NOMO-1 treated with dmso at 0.1 percent for 144 hours (cell line): ENCODE data around the gene ZNF777.
"Not testable (repeated sequence)": the region's sequence is repeated elsewhere in the genome, so short reads cannot be mapped to it uniquely, and the experiment has no call there.

Experiments
- DNase-seq: peaks from one replicate; lab custom pipeline; 2025; ENCODE audit not compliant: unreplicated experiment; lab: John Stamatoyannopoulos, UW

Gene ZNF777

GRCh38 chr7:149455175-149455950 lies 5.5 kb downstream of the ZNF777 start:
- no peak for DNase-seq

GRCh38 chr7:149454750-149455149 lies 6.1 kb downstream of the ZNF777 start:
- DNase-seq, result no peak

GRCh38 chr7:149454006-149454405 lies 6.9 kb downstream of the ZNF777 start:
- no peak for DNase-seq

GRCh38 chr7:149450821-149451220 lies 10.0 kb downstream of the ZNF777 start:
- no peak for DNase-seq

GRCh38 chr7:149449897-149450296 lies 11.0 kb downstream of the ZNF777 start:
- DNase-seq, result no peak

GRCh38 chr7:149448961-149449360 lies 11.9 kb downstream of the ZNF777 start:
- no peak for DNase-seq

- not testable (repeated sequence) for DNase-seq
Measured at GRCh38 chr7:149446026-149446425, 14.8 kb downstream of the ZNF777 start.

- DNase-seq, result no peak
Measured at GRCh38 chr7:149444287-149444686, 16.6 kb downstream of the ZNF777 start.

- DNase-seq, result no peak
Measured at GRCh38 chr7:149443523-149443922, 17.3 kb downstream of the ZNF777 start.

GRCh38 chr7:149442924-149443323 lies 17.9 kb downstream of the ZNF777 start:
- no peak for DNase-seq

GRCh38 chr7:149440222-149440621 lies 20.6 kb downstream of the ZNF777 start:
- no peak for DNase-seq

GRCh38 chr7:149436358-149436757 lies 24.5 kb downstream of the ZNF777 start:
- DNase-seq, result no peak

GRCh38 chr7:149433124-149433523 lies 27.7 kb downstream of the ZNF777 start:
- DNase-seq, result no peak

GRCh38 chr7:149432121-149432691 lies 28.7 kb downstream of the ZNF777 start:
- no peak for DNase-seq

- DNase-seq, result no peak
Measured at GRCh38 chr7:149431486-149432120, 29.3 kb downstream of the ZNF777 start.

GRCh38 chr7:149430192-149430591 lies 30.7 kb downstream of the ZNF777 start:
- no peak for DNase-seq

- DNase-seq, result no peak
Measured at GRCh38 chr7:149427893-149428292, 33.0 kb downstream of the ZNF777 start.

- no peak for DNase-seq
Measured at GRCh38 chr7:149427096-149427680, 33.7 kb downstream of the ZNF777 start.

- DNase-seq, result no peak
Measured at GRCh38 chr7:149423449-149424110, 37.3 kb downstream of the ZNF777 start.

- no peak for DNase-seq
Measured at GRCh38 chr7:149422914-149423301, 38.0 kb downstream of the ZNF777 start.

- DNase-seq, result peak; percentile 23
Measured at GRCh38 chr7:149422162-149422913, 38.5 kb downstream of the ZNF777 start.
